Cardiac muscle cell (in vitro differentiated cells and primary cell): Measurements from ENCODE around the gene FGGY. TPM values are rescaled to one million over a fixed set of nuclear protein-coding genes. Genes with fewer than 3 reads are reported as not detected.

ENCODE experiments used
- DNase-seq, 2 donors: peaks; one replicate each; pipeline versions ENCODE4 v3.0.0 to v3.0.0-alpha.2; 2010 to 2017; ENCODE audit warnings: low read depth in 1 of 2, low spot score in 1 of 2
- H3K27ac ChIP-seq: fragments of 200-600 bp; sonication (generic); 2 replicates; pipeline ENCODE4 v1.5.1; 2016
- H3K27me3 ChIP-seq: fragments of 200-600 bp; sonication (generic); 2 replicates; pipeline ENCODE4 v1.6.0; 2016; ENCODE audit warnings: control low read depth
- H3K36me3 ChIP-seq: fragments of 200-600 bp; sonication (generic); 2 replicates; pipeline ENCODE4 v1.5.1; 2016; ENCODE audit warnings: control low read depth
- H3K4me1 ChIP-seq: fragments of 200-600 bp; sonication (generic); 2 replicates; pipeline ENCODE4 v1.8.1; 2017; ENCODE audit warnings: low read depth, mild to moderate bottlenecking, mixed run types
- H3K4me3 ChIP-seq: fragments of 200-600 bp; sonication (generic); 2 replicates; pipeline ENCODE4 v1.5.1; 2016; ENCODE audit warnings: mild to moderate bottlenecking
- H3K9me3 ChIP-seq: fragments of 200-600 bp; sonication (generic); 2 replicates; pipeline ENCODE4 v1.5.1; 2017; ENCODE audit warnings: low read depth, mild to moderate bottlenecking, control low read depth
- CTCF ChIP-seq: IDR thresholded peaks from 2 replicates; pipeline ENCODE4 v1.5.1; 2012; ENCODE audit warnings: low read depth, mild to moderate bottlenecking, low read length
- polyA plus RNA-seq: library from polyadenylated mRNA; unstranded; fragments of >200 nt; fragmentation: Nextera tagmentation; extraction: Ambion mirVana; gene quantifications from 2 replicates; pipeline ENCODE4 v1.2.1, GENCODE V29; 2016
- total RNA-seq: library from RNA; depleted of rRNA; stranded (reverse); fragments of >200 nt; gene quantifications from 2 replicates; pipeline ENCODE4 v1.2.3, GENCODE V29; 2016

The FGGY gene
- total and polyA plus RNA-seq, 2 experiments from 2014 or later: 9.8 to 14.5 TPM

GRCh38 chr1:59763418-59763817 lies 466.5 kb downstream of the FGGY start:
- Histone ChIP-seq H3K36me3 (no peaks in the 10 kb centered on the region), H3K27ac (no peak overlapping the region), H3K4me3 (no peak overlapping the region), H3K27me3 (no peaks in the 10 kb centered on the region), H3K9me3 (no peaks in the 10 kb centered on the region), H3K4me1 (peaks cover 12% of the 10 kb centered on the region)
- no peak for DNase-seq
- TF ChIP-seq CTCF: no peak

- Histone ChIP-seq H3K36me3 (no peaks in the 10 kb centered on the region), H3K27me3 (no peaks in the 10 kb centered on the region), H3K9me3 (no peaks in the 10 kb centered on the region), H3K27ac (no peak overlapping the region), H3K4me3 (no peak overlapping the region), H3K4me1 (peaks cover 19% of the 10 kb centered on the region)
- DNase-seq: no peak
- no peak for TF ChIP-seq CTCF
Observed at GRCh38 chr1:59765011-59765730, 468.3 kb downstream of the FGGY start.

GRCh38 chr1:59766227-59766855 lies 469.4 kb downstream of the FGGY start:
- Histone ChIP-seq H3K9me3 (no peaks in the 10 kb centered on the region), H3K27me3 (no peaks in the 10 kb centered on the region), H3K4me3 (no peak overlapping the region), H3K27ac (no peak overlapping the region), H3K36me3 (no peaks in the 10 kb centered on the region), H3K4me1 (peaks cover 19% of the 10 kb centered on the region)
- TF ChIP-seq CTCF: no peak
- DNase-seq: no peak

GRCh38 chr1:59767119-59767518 lies 470.2 kb downstream of the FGGY start:
- peak in 1 of 2 donors; percentile 56 for DNase-seq
- H3K4me3 ChIP-seq: no peak overlapping the region
- H3K36me3 ChIP-seq: no peaks in the 10 kb centered on the region
- no peaks in the 10 kb centered on the region for H3K9me3 ChIP-seq
- no peak for TF ChIP-seq CTCF
- H3K27ac ChIP-seq: no peak overlapping the region
- H3K4me1 ChIP-seq: peaks cover 19% of the 10 kb centered on the region
- no peaks in the 10 kb centered on the region for H3K27me3 ChIP-seq

GRCh38 chr1:59768792-59769735 lies 472.2 kb downstream of the FGGY start:
- H3K9me3 ChIP-seq: no peaks in the 10 kb centered on the region
- peak overlapping the region; percentile 35 for H3K27ac ChIP-seq
- no peak for TF ChIP-seq CTCF
- no peak overlapping the region for H3K4me3 ChIP-seq
- DNase-seq: no peak
- no peaks in the 10 kb centered on the region for H3K27me3 ChIP-seq
- H3K36me3 ChIP-seq: no peaks in the 10 kb centered on the region
- H3K4me1 ChIP-seq: peaks cover 19% of the 10 kb centered on the region
